Prostate gland (tissue), 2 donors: ENCODE measurements around the gene KLHL3. TPM values are rescaled to one million over a fixed set of nuclear protein-coding genes. Genes with fewer than 3 reads are reported as not detected.

Source experiments
- DNase-seq: peaks from one replicate; pipeline ENCODE4 v3.0.0-alpha.2; 2019; ENCODE audit warnings: low spot score
- H3K27ac ChIP-seq, 2 donors: fragments of 200-600 bp; sonication (generic); 2 replicates each; pipeline ENCODE4 v1.5.1; 2017 to 2019
- H3K27me3 ChIP-seq: fragments of 200-600 bp; sonication (generic); replicated peaks from 2 replicates; pipeline ENCODE4 v1.5.1; 2019; ENCODE audit not compliant: insufficient read depth
- H3K36me3 ChIP-seq, 2 donors: fragments of 200-600 bp; sonication (generic); 1 replicate in 1 of 2; 2 replicates in 1 of 2; pipeline versions ENCODE4 v1.5.1 to v1.8.1; 2017 to 2019
- H3K4me1 ChIP-seq: fragments of 200-600 bp; sonication (generic); replicated peaks from 2 replicates; pipeline ENCODE4 v1.5.1; 2019
- H3K4me3 ChIP-seq, 2 donors: fragments of 200-600 bp; sonication (generic); 2 replicates each; pipeline ENCODE4 v1.5.1; 2017 to 2019
- H3K9me3 ChIP-seq: fragments of 200-600 bp; sonication (generic); 2 replicates; pipeline ENCODE4 v1.5.1; 2017
- CTCF ChIP-seq, 4 experiments: fragments of 200-600 bp in 2 of 4; fragments of 450-650 bp in 2 of 4; sonication (generic) in 2 of 4; IDR thresholded peaks; 1 replicate in 3 of 4; 2 replicates in 1 of 4; pipeline ENCODE4 v1.5.1; 2016 to 2019; ENCODE audit warnings: antibody characterized with exemption in 4 of 4, mild to moderate bottlenecking in 2 of 4, moderate library complexity in 2 of 4
- POLR2A ChIP-seq: fragments of 450-650 bp; IDR thresholded peaks from one replicate; pipeline ENCODE4 v1.6.1; 2016; ENCODE audit warnings: antibody characterized with exemption, mild to moderate bottlenecking
- POLR2AphosphoS5 ChIP-seq: sonication (generic); formaldehyde crosslinking; IDR thresholded peaks from one replicate; pipeline ENCODE4 v1.6.1; 2017; ENCODE audit warnings: antibody characterized with exemption
- WGBS: methylation state at CpG from one replicate; pipeline ENCODE4 v1.1.5; 2018; 5-methylcytosine and 5-hydroxymethylcytosine counted together
- intact Hi-C: fragments of 100-400 bp; cut with DNase I; formaldehyde crosslinking; loops from one replicate; pipeline ENCODE4 v1.14.2; 2022
- microRNA counts, 2 donors: library from miRNA; unstranded; fragments of <30 nt; microRNA quantifications; one replicate each; lab custom pipeline; 2016 to 2017
- microRNA-seq: library from miRNA; unstranded; fragments of <30 nt; microRNA quantifications from one replicate; pipeline ENCODE4, GENCODE V29; 2016
- small RNA-seq, 2 donors: library from RNA; depleted of rRNA; stranded (forward); fragments of <200 nt; gene quantifications; one replicate each; pipeline ENCODE3, GENCODE V24; 2016
- total RNA-seq, 2 donors: library from RNA; depleted of rRNA; stranded (reverse); fragments of >200 nt; gene quantifications; one replicate each; pipeline ENCODE4 v1.1.0, GENCODE V29; 2016

KLHL3 gene
- total RNA-seq, 2 donors from 2014 or later: 1.8 to 14.0 TPM

- no peaks in the 10 kb centered on the region for H3K27me3 ChIP-seq
- TF ChIP-seq POLR2AphosphoS5 (no peak), CTCF (IDR thresholded peaks at IDR 0.05) (no peak)
- WGBS: 78% methylated on average over 3 of the region's 3 CpGs
- H3K4me1 ChIP-seq: no peaks in the 10 kb centered on the region
- no peaks in the 10 kb centered on the region for H3K9me3 ChIP-seq
- H3K27ac ChIP-seq: no peak overlapping the region
- DNase-seq: no peak
- intact Hi-C loops: no loop called here
- no peak overlapping the region for H3K4me3 ChIP-seq
- no peaks in the 10 kb centered on the region for H3K36me3 ChIP-seq
Measured at GRCh38 chr5:137575211-137575610, 160.7 kb downstream of the KLHL3 start.

- intact Hi-C loops: no loop called here
- H3K27me3 ChIP-seq: no peaks in the 10 kb centered on the region
- WGBS: 88% methylated on average over 2 of the region's 2 CpGs
Measured at GRCh38 chr5:137573376-137573775, 162.5 kb downstream of the KLHL3 start.

GRCh38 chr5:137572042-137572695, 163.7 kb downstream of the KLHL3 start:
- no peak overlapping the region for H3K4me3 ChIP-seq
- no peaks in the 10 kb centered on the region for H3K36me3 ChIP-seq
- no peaks in the 10 kb centered on the region for H3K9me3 ChIP-seq
- TF ChIP-seq CTCF (IDR thresholded peaks at IDR 0.05) (no peak), POLR2AphosphoS5 (no peak), POLR2A (no peak)
- H3K4me1 ChIP-seq: no peaks in the 10 kb centered on the region
- H3K27ac ChIP-seq: no peak overlapping the region
- intact Hi-C loops: no loop called here
- no peaks in the 10 kb centered on the region for H3K27me3 ChIP-seq
- no peak for DNase-seq
- 85% methylated on average over 5 of the region's 5 CpGs for WGBS

More at GRCh38 chr5:137573376-137573775, 162.5 kb downstream of the KLHL3 start:
- Histone ChIP-seq H3K4me1 (no peaks in the 10 kb centered on the region), H3K9me3 (no peaks in the 10 kb centered on the region), H3K36me3 (no peaks in the 10 kb centered on the region), H3K4me3 (no peak overlapping the region), H3K27ac (no peak overlapping the region)
- DNase-seq: no peak
- TF ChIP-seq POLR2AphosphoS5 (no peak), POLR2A (no peak), CTCF (IDR thresholded peaks at IDR 0.05) (no peak)

- 86% methylated on average over 6 of the region's 6 CpGs for WGBS
- Histone ChIP-seq H3K4me3 (no peak overlapping the region), H3K27me3 (no peaks in the 10 kb centered on the region), H3K27ac (no peak overlapping the region), H3K9me3 (no peaks in the 10 kb centered on the region), H3K36me3 (no peaks in the 10 kb centered on the region), H3K4me1 (no peaks in the 10 kb centered on the region)
- no peak for TF ChIP-seq POLR2A
- TF ChIP-seq CTCF (IDR thresholded peaks at IDR 0.05): no peak
- no peak for TF ChIP-seq POLR2AphosphoS5
- intact Hi-C loops: no loop called here
- no peak for DNase-seq
Measured at GRCh38 chr5:137570070-137570469, 165.8 kb downstream of the KLHL3 start.

MicroRNA genes within 50 kb of the gene (microRNA counts, 767-probe panel; counts per million panel counts)
- 0 to 431 counts per million in 2 donors for microRNA hsa-miR-874 (lab: Ali Mortazavi, UCI)

Small RNA genes lying within 50 kb of the gene (microRNA-seq; reads per million reads assigned to microRNA genes)
- gene MIR874: 188 reads per million, percentile 78 among the genes with 10 or more reads in this experiment

Small RNA genes lying within 50 kb of the gene (small RNA-seq; reads per million reads assigned to genes)
- gene MIR874: 20.9 to 30.7 reads per million in 2 donors

Other genes starting within 250 kb of the KLHL3 start
- 10 to 100 TPM; 89.4 to 92.9 TPM for gene SPOCK1, start 236.8 kb downstream of the KLHL3 start, total RNA-seq
- 10 to 100 TPM; 11.0 to 17.4 TPM for gene HNRNPA0, start 18.3 kb upstream of the KLHL3 start, total RNA-seq
- 1 to 10 TPM in 1 of 2 donors, under 1 TPM in 1; 0.34 to 7.2 TPM for gene MYOT, start 131.8 kb upstream of the KLHL3 start, total RNA-seq
- gene PKD2L2, start 153.4 kb upstream of the KLHL3 start, total RNA-seq: under 1 TPM in 1 of 2 donors, not detected in 1; 0.45 TPM